CD14-positive monocyte (primary cell): Measurements from ENCODE around the gene C1QTNF9. TPM values are rescaled to one million over a fixed set of nuclear protein-coding genes. Genes with fewer than 3 reads are reported as not detected.
"Not testable (repeated sequence)": the region's sequence is repeated elsewhere in the genome, so short reads cannot be mapped to it uniquely, and the experiment has no call there.

Experiments
- DNase-seq, 3 donors: peaks; one replicate each; pipeline ENCODE4 v3.0.0-alpha.2; 2011 to 2022
- H2AFZ ChIP-seq: 2 replicates; pipeline ENCODE4 v1.6.0; 2012; ENCODE audit warnings: mild to moderate bottlenecking, low read depth, low read length, inconsistent platforms; ENCODE audit not compliant: insufficient read depth, poor library complexity, severe bottlenecking
- H3K27ac ChIP-seq, 2 donors: 1 replicate in 1 of 2; 2 replicates in 1 of 2; pipeline ENCODE4 v1.5.1; 2012 to 2013; ENCODE audit warnings: low read length in 2 of 2, control low read depth in 1 of 2, inconsistent platforms in 1 of 2, low read depth in 1 of 2, mild to moderate bottlenecking in 1 of 2
- H3K27me3 ChIP-seq, 2 donors: one replicate each; pipeline versions ENCODE4 v1.6.0 to v1.6.1; 2011 to 2013; ENCODE audit warnings: low read length in 2 of 2; ENCODE audit not compliant: control insufficient read depth in 2 of 2, insufficient read depth in 2 of 2
- H3K36me3 ChIP-seq, 2 donors: replicated peaks in 1 of 2; 1 replicate in 1 of 2; 2 replicates in 1 of 2; pipeline versions ENCODE4 v1.5.1 to v1.6.1; 2012 to 2013; ENCODE audit warnings: low read length in 2 of 2, control low read depth in 1 of 2, inconsistent platforms in 1 of 2, mild to moderate bottlenecking in 1 of 2; ENCODE audit not compliant: insufficient read depth in 2 of 2, control insufficient read depth in 1 of 2
- H3K4me1 ChIP-seq, 2 donors: 1 replicate in 1 of 2; 2 replicates in 1 of 2; pipeline versions ENCODE4 v1.5.1 to v1.6.1; 2012 to 2013; ENCODE audit warnings: low read length in 2 of 2, control low read depth in 1 of 2, inconsistent platforms in 1 of 2, mild to moderate bottlenecking in 1 of 2, moderate library complexity in 1 of 2; ENCODE audit not compliant: insufficient read depth in 2 of 2, control insufficient read depth in 1 of 2
- H3K4me2 ChIP-seq: replicated peaks from 2 replicates; pipeline ENCODE3; 2012; ENCODE audit warnings: low read length, moderate library complexity, mild to moderate bottlenecking; ENCODE audit not compliant: poor library complexity, severe bottlenecking; ENCODE audit errors: extremely low read depth
- H3K4me3 ChIP-seq, 3 experiments: fragments of 200-600 bp in 1 of 3; sonication (generic) in 1 of 3; replicated peaks in 1 of 3; 1 replicate in 2 of 3; 2 replicates in 1 of 3; pipeline ENCODE4 v1.5.1; 2011 to 2013; ENCODE audit warnings: low read length in 3 of 3, mild to moderate bottlenecking in 3 of 3, control low read depth in 2 of 3, low read depth in 2 of 3, inconsistent platforms in 1 of 3, moderate library complexity in 1 of 3
- H3K79me2 ChIP-seq: 2 replicates; pipeline ENCODE4 v1.6.0; 2012; ENCODE audit warnings: mild to moderate bottlenecking, control low read depth, inconsistent platforms, low read length, moderate library complexity; ENCODE audit not compliant: insufficient read depth
- H3K9ac ChIP-seq: 2 replicates; pipeline ENCODE4 v1.6.0; 2017; ENCODE audit warnings: low read length, mild to moderate bottlenecking; ENCODE audit not compliant: insufficient read depth, poor library complexity, severe bottlenecking
- H3K9me3 ChIP-seq, 2 donors: replicated peaks in 1 of 2; 1 replicate in 1 of 2; 2 replicates in 1 of 2; pipeline versions ENCODE4 v1.5.1 to v1.6.1; 2012 to 2013; ENCODE audit warnings: low read length in 2 of 2, control low read depth in 1 of 2; ENCODE audit not compliant: control insufficient read depth in 1 of 2, insufficient read depth in 1 of 2
- H4K20me1 ChIP-seq: 2 replicates; pipeline ENCODE4 v1.6.0; 2012; ENCODE audit warnings: mild to moderate bottlenecking, low read length, control low read depth, moderate library complexity; ENCODE audit not compliant: insufficient read depth
- H3K27ac Mint-ChIP-seq, 7 donors: one replicate each; pipeline ENCODE4 v1.8.0; 2020; ENCODE audit warnings: mild to moderate bottlenecking in 7 of 7, mixed read lengths in 7 of 7, moderate library complexity in 6 of 7, inconsistent platforms in 2 of 7
- H3K27me3 Mint-ChIP-seq, 3 donors: one replicate each; pipeline ENCODE4 v1.8.0; 2021 to 2022; ENCODE audit warnings: low read depth in 3 of 3, mild to moderate bottlenecking in 3 of 3, mixed read lengths in 3 of 3, moderate library complexity in 3 of 3, inconsistent platforms in 1 of 3
- H3K36me3 Mint-ChIP-seq, 2 donors: one replicate each; pipeline ENCODE4 v1.8.0; 2020; ENCODE audit warnings: mixed read lengths in 2 of 2, inconsistent platforms in 1 of 2, mild to moderate bottlenecking in 1 of 2
- H3K4me1 Mint-ChIP-seq: one replicate; pipeline ENCODE4 v1.8.0; 2020; ENCODE audit warnings: mild to moderate bottlenecking, mixed read lengths
- H3K4me3 Mint-ChIP-seq, 2 donors: one replicate each; pipeline ENCODE4 v1.8.0; 2020; ENCODE audit warnings: mild to moderate bottlenecking in 2 of 2, mixed read lengths in 2 of 2, moderate library complexity in 1 of 2
- H3K9me3 Mint-ChIP-seq, 7 donors: one replicate each; pipeline ENCODE4 v1.8.0; 2020 to 2022; ENCODE audit warnings: mixed read lengths in 7 of 7, mild to moderate bottlenecking in 6 of 7, moderate library complexity in 6 of 7, inconsistent platforms in 2 of 7
- WGBS: methylation state at CpG from one replicate; pipeline ENCODE4 v1.1.5; 2013; ENCODE audit warnings: missing lambda C conversion rate; ENCODE audit not compliant: insufficient coverage; 5-methylcytosine and 5-hydroxymethylcytosine counted together
- intact Hi-C, 2 donors: fragments of 100-400 bp; cut with micrococcal nuclease; formaldehyde crosslinking; loops; one replicate each; pipeline versions ENCODE4 v1.15.0 to v1.15.1; 2023
- polyA plus RNA-seq, 3 donors: library from polyadenylated mRNA; depleted of rRNA in 1 of 3; unstranded in 2 of 3; stranded (reverse) in 1 of 3; fragments of 300-500 nt in 2 of 3; fragments of >200 nt in 1 of 3; fragmentation: Illumina TruSeq in 2 of 3; gene quantifications; 1 replicate in 2 of 3; 2 replicates in 1 of 3; pipeline ENCODE4 v1.2.3, GENCODE V29; 2012 to 2021

C1QTNF9 gene
- polyA plus RNA-seq, 3 donors = not detected

DNA sequence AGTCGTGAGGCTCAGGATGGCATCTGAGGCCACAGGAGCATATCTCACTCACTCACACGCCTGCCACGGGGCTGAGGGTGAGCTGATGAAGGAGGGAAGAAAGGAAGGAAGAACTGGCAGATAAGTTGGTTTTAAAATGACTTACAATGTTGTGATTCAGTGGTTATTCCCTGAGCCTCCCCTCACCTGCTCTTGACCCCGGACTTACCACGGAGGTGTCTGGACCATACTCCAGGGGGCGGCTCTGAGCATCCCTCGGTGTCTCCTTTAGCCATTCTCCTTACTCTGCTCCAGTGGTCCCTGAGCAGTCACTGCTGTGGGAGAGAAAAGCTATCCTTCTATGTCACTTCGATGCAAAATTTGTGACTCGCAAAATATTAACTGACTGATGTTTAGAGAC, 61.9 kb downstream of the C1QTNF9 start:
- peaks cover 2 to 16% (median 9%) of the 10 kb centered on the region in 7 donors for H3K9me3 Mint-ChIP-seq
- H3K36me3 Mint-ChIP-seq, H3K27me3 Mint-ChIP-seq, DNase-seq, H3K79me2 ChIP-seq, H3K27ac Mint-ChIP-seq, H3K4me3 Mint-ChIP-seq, H3K4me2 ChIP-seq, H3K9me3 ChIP-seq, H3K9ac ChIP-seq, H3K4me1 Mint-ChIP-seq, H2AFZ ChIP-seq, H3K27ac ChIP-seq, H3K4me3 ChIP-seq, H3K36me3 ChIP-seq, intact Hi-C loops, H3K27me3 ChIP-seq, H3K4me1 ChIP-seq, H4K20me1 ChIP-seq: not testable (repeated sequence)
- 91% methylated on average over 5 of the region's 9 CpGs for WGBS

Other genes starting within 250 kb of the C1QTNF9 start
- gene SPATA13, start 148.9 kb upstream of the C1QTNF9 start, polyA plus RNA-seq = 10 to 100 TPM in 2 of 3 donors, 1 to 10 TPM in 1; 9.3 to 44.7 (median 11.6) TPM
- 10 to 100 TPM; 34.0 to 56.8 (median 51.9) TPM for gene PARP4, start 203.2 kb downstream of the C1QTNF9 start, polyA plus RNA-seq